Measurements from ENCODE around the gene KCTD12.
"Not testable (repeated sequence)": the region's sequence is repeated elsewhere in the genome, so short reads cannot be mapped to it uniquely, and the experiment has no call there.

DNA sequence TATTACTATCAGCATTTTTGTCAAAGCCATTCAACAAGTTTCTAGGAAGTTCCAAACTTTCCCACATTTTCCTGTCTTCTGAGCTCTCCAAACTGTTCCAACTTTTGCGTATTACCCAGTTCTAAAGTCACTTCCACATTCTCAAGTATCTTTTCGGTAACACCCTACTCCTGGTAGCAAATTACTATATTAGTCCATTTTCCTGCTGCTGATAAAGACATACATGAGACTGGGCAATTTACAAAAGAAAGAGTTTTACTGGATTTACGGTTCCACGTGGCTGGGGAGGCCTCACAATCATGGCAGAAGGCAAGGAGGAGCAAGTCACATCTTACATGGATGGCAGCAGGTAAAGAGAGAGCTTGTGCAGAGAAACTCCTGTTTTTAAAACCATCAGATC, 12.9 kb upstream of the KCTD12 start:
- TF ChIP-seq, protein P1, sequence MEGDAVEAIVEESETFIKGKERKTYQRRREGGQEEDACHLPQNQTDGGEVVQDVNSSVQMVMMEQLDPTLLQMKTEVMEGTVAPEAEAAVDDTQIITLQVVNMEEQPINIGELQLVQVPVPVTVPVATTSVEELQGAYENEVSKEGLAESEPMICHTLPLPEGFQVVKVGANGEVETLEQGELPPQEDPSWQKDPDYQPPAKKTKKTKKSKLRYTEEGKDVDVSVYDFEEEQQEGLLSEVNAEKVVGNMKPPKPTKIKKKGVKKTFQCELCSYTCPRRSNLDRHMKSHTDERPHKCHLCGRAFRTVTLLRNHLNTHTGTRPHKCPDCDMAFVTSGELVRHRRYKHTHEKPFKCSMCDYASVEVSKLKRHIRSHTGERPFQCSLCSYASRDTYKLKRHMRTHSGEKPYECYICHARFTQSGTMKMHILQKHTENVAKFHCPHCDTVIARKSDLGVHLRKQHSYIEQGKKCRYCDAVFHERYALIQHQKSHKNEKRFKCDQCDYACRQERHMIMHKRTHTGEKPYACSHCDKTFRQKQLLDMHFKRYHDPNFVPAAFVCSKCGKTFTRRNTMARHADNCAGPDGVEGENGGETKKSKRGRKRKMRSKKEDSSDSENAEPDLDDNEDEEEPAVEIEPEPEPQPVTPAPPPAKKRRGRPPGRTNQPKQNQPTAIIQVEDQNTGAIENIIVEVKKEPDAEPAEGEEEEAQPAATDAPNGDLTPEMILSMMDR (optimal IDR thresholded peaks at IDR 0.05 in 1 of 3, IDR thresholded peaks at IDR 0.05 in 1 of 3, conservative IDR thresholded peaks at IDR 0.05 in 1 of 3; ENCODE audit: extremely low read depth in 1 of 3, insufficient read depth in 2 of 3, low read length in 3 of 3) = not testable (repeated sequence)
- TF ChIP-seq EZH2 (IDR thresholded peaks at IDR 0.05; ENCODE audit: low read length) = not testable (repeated sequence)
